Measurements from ENCODE around the gene BRICD5.

DNA sequence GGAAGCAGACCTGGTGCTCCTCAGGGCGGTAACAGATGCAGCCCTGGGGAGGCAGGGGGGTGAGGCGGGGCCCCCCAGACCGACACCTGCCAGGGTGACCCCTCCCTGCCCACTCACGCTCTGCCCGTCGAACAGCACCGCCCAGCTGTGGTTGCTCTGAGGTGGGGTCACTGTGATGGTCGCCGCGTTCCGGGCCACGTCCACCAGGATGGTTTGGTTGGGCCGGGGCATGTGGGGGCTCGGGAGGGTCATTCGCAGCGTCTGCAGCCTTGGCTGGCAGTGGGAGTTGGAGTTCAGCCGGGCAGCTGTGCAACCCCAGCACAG lies 692 bp downstream of the BRICD5 start:
- TF ChIP-seq, protein P1, sequence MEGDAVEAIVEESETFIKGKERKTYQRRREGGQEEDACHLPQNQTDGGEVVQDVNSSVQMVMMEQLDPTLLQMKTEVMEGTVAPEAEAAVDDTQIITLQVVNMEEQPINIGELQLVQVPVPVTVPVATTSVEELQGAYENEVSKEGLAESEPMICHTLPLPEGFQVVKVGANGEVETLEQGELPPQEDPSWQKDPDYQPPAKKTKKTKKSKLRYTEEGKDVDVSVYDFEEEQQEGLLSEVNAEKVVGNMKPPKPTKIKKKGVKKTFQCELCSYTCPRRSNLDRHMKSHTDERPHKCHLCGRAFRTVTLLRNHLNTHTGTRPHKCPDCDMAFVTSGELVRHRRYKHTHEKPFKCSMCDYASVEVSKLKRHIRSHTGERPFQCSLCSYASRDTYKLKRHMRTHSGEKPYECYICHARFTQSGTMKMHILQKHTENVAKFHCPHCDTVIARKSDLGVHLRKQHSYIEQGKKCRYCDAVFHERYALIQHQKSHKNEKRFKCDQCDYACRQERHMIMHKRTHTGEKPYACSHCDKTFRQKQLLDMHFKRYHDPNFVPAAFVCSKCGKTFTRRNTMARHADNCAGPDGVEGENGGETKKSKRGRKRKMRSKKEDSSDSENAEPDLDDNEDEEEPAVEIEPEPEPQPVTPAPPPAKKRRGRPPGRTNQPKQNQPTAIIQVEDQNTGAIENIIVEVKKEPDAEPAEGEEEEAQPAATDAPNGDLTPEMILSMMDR (IDR thresholded peaks at IDR 0.05 in 8 of 11, conservative IDR thresholded peaks at IDR 0.05 in 3 of 11), result no peak
- TF ChIP-seq POLR2A (IDR thresholded peaks at IDR 0.05), result no peak
